Measurements from ENCODE around the gene PFKFB4.

Gene PFKFB4

GRCh38 chr3:48528048-48528447 lies 28.6 kb downstream of the PFKFB4 start:
- no peak for DNase-seq

DNA sequence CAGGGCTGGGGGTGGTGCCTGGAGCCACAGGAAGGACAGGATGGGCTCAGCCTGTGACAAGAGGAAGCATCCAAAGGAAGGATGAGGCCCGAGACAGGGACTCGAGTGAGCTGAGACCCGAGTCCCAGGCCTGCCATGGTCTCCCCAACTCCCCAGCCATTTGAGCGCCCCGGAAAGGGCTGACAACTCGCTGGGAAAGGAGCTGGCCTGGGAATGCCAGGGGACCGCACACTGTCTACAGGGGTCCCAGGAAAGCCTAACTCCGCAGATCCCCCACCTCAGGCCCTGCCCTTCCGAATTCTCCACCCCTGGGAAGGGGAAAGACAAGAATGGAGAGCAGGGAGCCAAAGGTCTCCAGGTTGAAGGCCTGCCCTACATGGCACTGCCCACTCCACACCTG lies 31.6 kb downstream of the PFKFB4 start:
- DNase-seq = no peak

DNA sequence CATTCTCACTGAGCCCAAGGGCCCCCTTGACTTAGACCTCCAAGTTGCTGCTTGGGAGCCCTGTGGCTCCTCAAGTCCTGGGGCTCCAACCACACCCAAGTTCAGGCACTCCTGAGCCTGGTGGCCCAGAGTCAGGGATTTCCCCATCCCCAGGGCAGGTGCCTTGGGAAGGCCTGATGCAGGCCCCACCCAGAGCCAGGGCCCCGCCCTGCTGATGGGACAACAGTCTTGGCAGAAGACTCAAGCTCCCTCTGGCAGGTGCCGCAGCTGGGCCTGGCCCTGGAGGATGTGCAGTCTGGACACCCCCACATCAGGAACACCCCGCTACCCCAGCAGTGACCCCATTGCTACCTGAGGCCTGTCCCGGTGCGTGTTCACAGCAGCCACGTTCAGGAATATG lies 35.0 kb downstream of the PFKFB4 start:
- DNase-seq = no peak

DNA sequence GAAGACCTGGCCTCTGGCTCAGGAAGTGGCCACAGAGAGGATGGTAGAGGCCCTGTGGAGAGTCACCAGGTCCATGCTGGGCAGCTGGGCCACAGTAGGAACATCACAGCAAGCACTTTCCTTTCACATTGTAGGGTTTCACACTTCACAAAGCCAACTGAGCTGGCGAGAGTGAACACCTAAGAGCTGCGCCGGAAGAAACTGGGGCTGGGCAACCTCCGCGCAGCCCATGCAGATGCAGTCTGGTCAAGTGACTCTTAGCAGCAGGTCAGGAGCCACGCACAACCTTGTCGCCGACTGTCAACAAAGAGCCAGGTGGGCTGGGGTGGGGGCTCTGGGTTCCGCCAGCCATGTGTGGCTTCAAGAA lies 37.3 kb downstream of the PFKFB4 start:
- DNase-seq = no peak

DNA sequence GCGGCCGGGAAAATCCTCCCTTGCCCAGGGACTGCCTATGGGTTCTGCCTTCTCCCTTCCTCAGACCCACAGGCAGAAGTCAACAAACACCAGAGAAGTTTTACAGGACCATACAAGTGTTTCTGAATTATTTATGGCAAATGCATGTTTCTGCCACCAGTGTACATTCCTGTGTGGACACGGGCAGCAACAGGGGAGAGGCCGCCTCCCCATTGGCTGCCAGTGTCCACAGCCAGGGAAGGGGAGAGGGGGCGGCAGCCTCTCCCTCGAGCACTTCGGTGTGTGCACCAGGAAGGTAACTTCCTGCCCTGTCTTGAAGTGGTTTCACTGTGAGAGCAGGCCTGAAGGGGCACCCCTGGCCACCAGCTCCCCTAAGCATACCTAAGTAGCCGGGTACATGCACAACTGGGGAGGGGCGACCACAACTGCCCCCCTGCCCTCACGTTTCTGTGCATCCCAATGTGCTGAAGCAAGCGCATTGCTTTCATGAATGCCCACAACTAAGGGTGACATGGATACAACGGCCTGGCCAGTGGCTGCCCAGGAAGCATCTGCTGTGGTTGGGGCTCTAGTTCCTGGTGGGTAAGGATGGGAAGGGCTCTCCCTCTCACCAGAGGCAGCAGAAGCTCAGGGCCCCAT lies 37.8 kb downstream of the PFKFB4 start:
- no peak for DNase-seq

- DNase-seq = no peak
Observed at GRCh38 chr3:48518069-48518468, 38.5 kb downstream of the PFKFB4 start.

- DNase-seq = no peak
Observed at GRCh38 chr3:48516571-48516970, 40.0 kb downstream of the PFKFB4 start.

DNA sequence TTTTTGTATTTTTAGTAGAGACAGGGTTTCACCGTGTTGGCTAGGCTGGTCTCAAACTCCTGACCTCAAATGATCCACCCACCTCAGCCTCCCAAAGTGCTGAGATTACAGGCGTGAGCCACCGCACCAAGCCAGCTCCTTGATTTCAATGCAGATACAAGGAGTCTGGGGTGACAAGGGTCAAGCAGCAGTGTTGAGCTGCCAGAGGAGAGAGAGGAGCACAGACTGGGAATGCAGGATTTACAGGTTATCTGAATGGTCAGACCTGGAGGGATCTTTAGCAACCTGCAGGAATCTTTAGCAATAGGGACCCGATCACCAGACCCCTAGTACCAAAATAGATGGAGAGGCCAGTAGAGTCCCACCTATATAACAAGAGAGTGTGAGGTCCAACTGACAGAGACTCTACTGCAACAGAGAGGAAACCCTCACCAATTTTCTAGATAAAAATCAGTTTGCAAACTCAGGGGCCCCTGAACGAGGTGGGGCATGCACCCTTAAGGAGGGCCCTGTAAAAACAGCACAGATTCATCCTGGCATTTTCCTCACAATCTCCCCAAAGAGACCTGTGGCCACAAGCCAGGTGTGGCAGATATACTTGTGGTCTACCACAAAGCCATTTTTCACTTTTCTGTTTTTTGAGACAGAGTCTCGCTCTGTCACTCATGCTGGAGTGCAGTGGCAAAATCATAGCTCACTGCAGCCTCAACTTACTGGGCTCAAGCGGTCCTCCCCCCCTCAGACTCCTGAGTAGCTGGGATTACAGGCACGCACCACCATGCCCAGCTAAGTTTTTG lies 42.0 kb downstream of the PFKFB4 start:
- DNase-seq = no peak

DNA sequence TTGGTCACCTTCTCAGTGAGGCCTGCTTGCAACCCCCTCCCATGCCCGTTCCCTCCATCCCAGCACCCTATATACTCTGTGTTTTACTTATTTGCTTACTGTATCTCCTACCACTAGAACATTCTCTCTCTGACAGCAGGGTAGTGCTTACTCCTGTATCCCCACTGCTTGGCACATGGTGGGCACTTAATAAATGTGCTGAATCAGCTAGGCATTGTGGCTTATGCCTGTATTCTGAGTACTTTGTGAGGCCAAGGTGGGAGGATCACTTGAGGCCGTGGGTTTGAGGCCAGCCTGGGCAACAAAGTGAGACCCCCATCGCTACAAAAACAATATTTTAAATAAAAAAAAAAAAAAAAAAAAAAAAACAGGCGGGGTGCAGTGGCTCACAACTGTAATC lies 45.1 kb downstream of the PFKFB4 start:
- no peak for DNase-seq

DNA sequence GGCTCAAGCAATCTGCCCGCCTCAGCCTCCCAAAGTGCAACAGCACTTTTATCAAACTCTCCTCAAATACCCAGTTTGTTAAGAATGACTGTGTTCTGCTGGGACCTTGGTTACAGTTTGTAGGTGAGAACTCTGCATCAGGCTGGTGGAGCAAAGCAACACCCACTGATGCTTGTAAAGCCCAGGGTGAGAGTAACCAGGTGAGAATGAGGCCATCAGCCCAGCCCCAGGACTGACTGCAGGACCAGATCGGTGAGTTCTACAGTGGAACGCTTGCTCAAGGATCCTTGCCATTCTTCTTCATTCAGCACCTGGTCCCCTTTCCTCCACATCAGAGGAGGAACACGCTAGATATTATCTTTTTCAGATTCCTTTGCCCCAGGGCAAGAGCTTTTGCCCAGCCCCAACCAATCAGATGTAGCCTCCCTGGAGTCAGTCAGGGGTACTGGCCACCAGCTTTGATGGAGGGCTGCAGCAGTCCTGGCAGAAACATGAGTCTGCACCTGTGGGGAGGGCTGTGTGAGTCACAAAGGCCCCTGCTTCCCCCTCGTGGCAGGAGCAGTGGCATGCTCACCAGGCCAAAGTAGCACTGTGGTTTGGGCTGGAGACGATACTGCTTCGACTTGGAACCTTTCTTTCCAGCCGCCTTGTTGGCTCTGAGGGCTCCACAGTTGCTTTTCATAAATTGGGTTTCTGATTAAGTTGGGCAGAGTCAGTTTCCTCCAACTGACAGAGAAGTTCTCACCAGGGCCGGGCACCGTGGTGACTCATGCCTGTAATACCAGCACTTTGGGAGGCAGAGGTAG lies 49.1 kb downstream of the PFKFB4 start:
- DNase-seq = peak; percentile 79

GRCh38 chr3:48505968-48506504 lies 50.6 kb downstream of the PFKFB4 start:
- no peak for DNase-seq

- no peak for DNase-seq
Observed at GRCh38 chr3:48505146-48505545, 51.5 kb downstream of the PFKFB4 start.

DNA sequence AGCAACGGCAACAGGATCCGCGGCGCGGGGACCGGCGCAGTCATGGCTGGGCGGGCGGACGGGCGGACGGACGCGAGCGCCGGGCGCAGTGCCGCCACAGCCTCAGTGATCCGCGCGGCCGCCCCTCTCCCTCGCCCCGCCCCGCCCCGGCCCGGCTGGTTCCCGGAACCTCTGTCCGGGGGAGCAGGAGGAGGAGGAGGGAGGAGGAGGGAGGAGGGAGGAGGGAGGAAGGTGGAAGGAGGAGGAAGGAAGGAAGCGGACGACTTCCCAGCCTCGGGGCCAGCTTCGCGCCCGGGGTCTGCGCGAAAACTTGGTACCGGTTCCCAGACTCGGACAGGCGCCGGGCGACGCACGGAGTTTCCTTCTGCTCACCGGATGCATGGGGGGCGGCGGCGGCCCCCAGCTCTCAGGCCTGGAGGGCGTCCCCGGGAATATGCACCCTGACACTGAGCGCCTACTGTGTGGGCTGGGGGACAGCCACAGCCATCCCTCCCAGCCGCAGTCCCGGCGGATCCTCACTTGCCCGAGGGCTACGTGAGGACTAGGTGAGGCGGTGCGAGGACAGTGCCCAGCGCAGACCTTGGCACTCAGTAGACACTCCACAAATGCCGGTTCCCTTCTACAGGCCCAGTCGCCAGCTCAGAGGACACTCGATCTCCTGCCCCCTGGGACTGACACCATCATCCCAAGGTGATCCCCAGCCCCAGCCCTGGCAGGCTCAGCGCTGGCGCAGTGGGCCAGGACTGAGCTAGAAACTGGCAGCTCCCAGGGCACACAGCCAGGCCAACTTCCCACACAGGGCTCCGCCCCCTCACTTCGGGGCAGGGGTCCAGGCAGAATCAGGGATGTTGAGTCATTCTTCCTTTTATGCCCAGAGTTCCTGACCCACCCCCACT lies 52.3 kb downstream of the PFKFB4 start, which contains the start of gene SHISA5:
Gene SHISA5 (minus strand): TSS at position 124 of the 896 bp plus-strand sequence. CDS start 80 bp downstream, at position 44.
- DNase-seq = peak; percentile 77

- no peak for DNase-seq
Observed at GRCh38 chr3:48503401-48504050, 53.1 kb downstream of the PFKFB4 start.

DNA sequence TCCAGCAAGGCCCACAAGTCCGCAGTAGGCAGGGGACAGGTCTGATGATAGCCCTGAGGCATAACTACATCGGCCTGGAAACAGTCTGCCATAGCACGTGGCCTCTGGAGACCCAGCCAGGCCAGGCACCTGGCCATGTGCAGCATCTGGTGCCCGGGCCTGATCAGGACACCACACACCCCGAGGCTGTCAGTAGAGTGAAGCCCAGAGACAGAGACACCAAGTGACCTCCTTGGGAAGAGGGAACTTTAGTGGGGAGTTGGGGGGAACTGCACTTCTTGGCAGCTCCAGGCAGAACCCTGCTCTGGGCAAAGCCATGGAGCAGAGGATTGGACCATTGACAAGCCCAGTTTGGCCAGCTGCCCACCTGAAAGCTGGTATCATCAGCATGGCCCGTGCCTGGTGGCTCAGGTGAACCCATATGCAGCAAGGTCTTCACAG lies 53.9 kb downstream of the PFKFB4 start:
- DNase-seq = no peak

- DNase-seq = no peak
Observed at GRCh38 chr3:48502121-48502520, 54.5 kb downstream of the PFKFB4 start.

DNA sequence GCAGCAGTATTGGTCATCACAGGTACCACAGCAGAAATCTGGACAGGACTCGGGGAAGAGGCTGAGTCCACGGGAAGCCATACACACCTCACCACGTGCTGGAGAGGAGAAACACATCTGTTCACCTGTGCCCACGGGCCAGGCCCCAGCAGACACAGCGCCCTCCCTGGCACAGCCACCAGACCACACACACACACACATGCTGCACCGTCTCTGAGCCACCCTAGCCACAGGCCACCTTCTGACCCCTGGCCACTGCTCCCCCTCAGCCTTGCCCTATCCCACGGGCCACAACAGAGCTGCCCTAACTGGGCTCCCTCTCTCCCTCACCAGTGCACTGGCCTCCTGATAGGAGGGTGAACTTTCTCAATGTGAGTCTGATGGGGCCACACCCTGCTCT lies 55.4 kb downstream of the PFKFB4 start:
- DNase-seq = no peak

DNA sequence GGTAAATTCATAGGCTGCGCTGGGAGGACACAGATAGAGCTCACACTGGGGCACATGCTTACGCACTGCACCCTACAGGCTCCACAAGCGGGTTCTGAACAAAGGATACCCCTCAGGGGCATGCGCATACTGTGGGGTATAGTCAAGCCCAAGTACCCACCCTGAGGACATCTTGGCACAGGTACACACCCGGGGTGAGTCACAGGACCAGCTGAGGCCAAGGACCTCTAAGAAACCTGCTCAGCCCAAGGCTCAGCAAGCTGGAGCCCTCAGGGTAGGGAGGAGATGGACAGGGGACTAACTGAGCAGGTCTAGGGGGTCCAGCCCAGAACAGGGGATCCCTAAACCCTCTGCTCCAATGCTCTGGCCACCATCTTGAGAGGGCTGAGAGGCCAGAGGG lies 55.9 kb downstream of the PFKFB4 start:
- no peak for DNase-seq

GRCh38 chr3:48493203-48493501 lies 63.5 kb downstream of the PFKFB4 start:
- DNase-seq = no peak

GRCh38 chr3:48492461-48493202 lies 64.0 kb downstream of the PFKFB4 start:
- DNase-seq = no peak

DNA sequence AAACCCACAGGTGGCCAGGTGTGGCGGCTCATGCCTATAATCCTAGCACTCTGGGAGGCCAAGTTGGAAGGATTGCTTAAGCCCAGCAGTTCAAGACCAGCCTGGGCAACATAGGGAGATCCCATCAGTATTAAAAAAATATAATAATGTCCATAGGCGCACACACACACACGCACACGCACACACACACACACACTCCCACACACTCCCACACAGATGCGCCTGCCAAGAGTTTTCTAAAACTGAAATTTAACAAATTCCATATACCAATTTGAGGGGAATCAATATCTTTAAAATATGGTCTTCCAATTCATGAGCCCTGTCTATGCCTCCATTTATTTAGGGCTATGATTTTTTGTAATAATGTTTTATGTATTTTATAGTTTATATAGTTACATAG lies 69.7 kb downstream of the PFKFB4 start:
- no peak for DNase-seq
